C1 segment of cervical spinal cord (tissue), 14 donors: Measurements from ENCODE around the gene TRMT1.

Experiments
- DNase-seq, 14 donors: peaks; one replicate each; lab custom pipeline; 2025; lab: John Stamatoyannopoulos, UW

Gene TRMT1

DNA sequence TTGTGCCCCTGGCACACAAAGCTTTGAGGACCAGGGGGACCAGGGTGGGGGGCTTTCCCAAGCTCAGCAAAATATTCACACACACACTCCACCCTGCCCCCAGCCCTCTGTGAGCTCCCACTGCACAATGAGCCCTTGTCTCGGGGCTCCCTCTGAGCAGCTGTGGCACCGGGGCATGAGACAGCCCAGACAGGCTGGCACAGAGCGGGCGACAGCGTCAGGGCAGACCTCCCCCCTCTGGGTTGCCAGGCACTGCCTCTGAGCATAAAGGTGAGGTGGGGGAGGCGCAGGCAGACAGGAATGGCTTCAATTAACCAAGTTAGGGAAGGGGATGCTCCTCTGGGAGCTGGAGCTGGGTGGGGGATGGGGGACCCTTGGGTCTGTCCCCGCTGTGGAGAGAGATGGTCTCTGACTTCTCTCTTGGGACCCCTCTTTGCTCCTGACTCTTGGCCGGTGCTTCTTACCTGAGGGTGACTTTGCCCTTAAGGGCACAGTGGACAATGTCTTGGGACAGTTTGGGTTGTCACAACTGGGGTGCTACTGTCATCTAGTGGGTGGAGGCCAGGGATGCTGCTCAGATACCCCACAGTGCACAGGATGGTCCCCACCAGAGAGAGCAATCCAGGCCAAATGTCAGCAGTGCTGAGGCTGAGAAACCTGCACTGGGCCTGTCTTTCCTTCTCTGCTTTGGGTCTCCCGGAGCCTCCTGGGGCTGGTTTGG, 44.2 kb downstream of the TRMT1 start:
- peak in 13 of 14 donors; percentile 58 to 95 (median 84) for DNase-seq

DNA sequence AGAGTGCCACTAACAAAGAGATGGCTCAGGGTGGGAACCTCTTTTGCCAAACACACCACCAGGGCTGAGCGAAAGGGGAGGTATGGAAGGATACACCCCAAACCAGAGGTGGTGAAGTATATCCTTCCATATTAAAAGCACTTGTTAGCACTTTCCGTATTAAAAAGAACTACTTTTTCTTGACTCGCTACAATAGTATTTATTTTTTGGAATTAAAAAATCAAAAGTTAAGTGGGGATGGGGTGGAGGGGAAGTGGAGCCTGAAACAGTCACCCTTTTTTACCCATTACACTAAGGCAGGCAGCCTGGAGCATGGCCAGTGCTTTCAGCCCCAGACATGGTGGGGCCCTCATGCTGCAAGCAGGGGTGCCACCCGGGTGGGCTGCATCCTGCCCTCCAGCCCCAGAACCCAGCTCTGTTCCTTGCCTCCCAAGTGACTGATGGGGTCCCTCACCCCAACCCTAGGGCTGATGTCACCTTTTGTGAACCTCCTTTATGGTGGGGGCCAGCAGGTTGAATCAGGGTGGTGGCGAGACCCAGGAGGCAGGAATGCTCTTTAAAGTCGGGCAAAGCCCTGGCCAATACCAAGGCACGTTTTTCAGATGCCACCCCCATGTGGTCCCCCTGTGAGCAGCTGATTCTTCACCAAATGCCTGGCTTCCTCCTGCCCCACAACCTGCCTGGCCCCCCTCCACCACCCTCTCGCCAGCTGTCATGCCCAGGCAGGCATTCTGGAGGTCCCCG, 44.9 kb downstream of the TRMT1 start:
- peak in 1 of 14 donors; percentile 61 for DNase-seq

- peak in 8 of 14 donors; percentile 38 to 87 (median 75) for DNase-seq
Observed at GRCh38 chr19:13070425-13071140, 46.0 kb downstream of the TRMT1 start.

- DNase-seq, result peak in 4 of 14 donors; percentile 34 to 55 (median 44)
Observed at GRCh38 chr19:13069415-13070359, 46.9 kb downstream of the TRMT1 start.

- DNase-seq, result peak in 8 of 14 donors; percentile 38 to 89 (median 66)
Observed at GRCh38 chr19:13068085-13068846, 48.3 kb downstream of the TRMT1 start.

- no peak for DNase-seq
Observed at GRCh38 chr19:13066933-13067807, 49.4 kb downstream of the TRMT1 start.

GRCh38 chr19:13066226-13066625, 50.3 kb downstream of the TRMT1 start:
- DNase-seq, result no peak

DNA sequence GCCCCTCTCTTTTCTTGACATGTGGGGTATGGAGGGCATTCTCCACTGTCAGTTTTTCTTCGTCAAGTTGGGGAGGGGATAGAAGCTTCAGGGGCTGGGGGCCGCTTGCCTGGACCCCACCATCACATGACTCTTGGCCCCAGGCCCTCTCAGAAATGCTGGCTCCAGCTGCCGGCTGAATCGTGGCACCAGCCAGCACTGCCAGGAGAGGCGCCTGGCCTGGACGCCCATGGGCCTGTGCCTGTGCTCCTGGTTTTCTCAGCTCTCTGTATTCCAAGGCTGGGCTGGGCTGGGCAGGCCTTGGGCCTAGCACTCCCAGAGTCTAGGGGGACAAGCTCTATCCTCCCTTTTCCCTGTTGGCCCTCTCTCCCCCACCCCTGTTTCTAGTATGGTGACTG, 52.4 kb downstream of the TRMT1 start:
- DNase-seq, result peak in 4 of 14 donors; percentile 26 to 75 (median 62)

GRCh38 chr19:13063461-13064091, 53.0 kb downstream of the TRMT1 start:
- peak in 6 of 14 donors; percentile 33 to 75 (median 64) for DNase-seq

DNA sequence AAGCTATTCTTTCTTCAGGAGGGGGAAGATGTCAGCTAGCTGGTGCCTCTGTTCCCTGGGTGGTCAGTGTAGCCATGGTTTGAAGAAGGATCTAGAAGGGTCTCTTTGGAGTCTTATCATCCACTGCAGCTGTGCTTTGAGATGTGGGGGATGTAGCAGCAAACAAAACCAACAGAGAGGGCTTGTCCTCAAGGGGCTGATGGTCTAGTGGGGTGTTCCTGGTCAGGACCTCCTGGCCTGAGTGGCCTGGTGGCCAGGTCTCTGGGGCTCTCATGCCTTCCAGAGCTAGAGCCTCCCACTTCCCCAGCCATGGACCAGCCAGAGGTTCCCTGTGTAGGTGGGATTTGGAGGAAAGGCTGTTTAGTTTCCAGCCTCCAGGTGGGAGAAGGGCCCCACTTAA, 54.2 kb downstream of the TRMT1 start:
- no peak for DNase-seq

GRCh38 chr19:13060964-13061927, 55.3 kb downstream of the TRMT1 start:
- peak in 12 of 14 donors; percentile 60 to 87 (median 76) for DNase-seq

- peak in 5 of 14 donors; percentile 28 to 67 (median 55) for DNase-seq
Observed at GRCh38 chr19:13060233-13060963, 56.1 kb downstream of the TRMT1 start.

DNA sequence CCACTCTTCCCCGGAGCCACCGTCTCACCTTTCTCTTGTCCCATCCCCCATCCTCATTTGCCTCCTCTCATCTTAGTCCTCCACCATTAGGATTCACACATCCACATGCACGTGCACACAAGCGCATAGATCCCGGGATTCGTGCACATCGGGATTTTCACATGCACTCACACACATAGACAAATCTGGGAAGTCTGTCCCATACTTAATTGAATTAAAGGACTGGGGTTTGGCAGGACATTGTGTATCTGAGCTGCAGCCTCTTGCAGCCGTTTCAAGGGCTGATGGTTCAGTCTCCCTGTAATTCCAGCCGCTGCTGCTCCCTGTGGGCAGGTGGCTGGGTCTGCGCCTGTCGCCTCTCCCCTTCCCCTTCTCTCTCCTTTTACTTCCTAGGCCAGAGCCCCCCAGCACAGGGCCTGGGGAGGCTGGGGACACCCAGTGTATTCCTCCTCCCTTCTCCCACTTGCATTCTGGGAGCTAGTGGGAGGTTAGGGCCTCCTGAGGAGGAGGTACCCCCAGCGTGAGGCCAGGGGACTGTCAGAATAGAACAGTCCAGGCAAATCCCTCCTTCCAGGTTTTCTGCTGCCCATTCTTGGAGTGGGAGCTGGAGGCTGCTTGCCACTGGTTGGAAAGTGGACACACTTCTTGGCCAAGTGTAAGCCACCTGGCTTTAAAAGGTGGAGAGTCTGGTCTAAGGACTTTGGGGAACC, 57.4 kb downstream of the TRMT1 start:
- DNase-seq, result no peak

- DNase-seq, result no peak
Observed at GRCh38 chr19:13057744-13058143, 58.8 kb downstream of the TRMT1 start.

GRCh38 chr19:13057147-13057572, 59.4 kb downstream of the TRMT1 start:
- DNase-seq, result no peak

- DNase-seq, result peak in 1 of 14 donors; percentile 10
Observed at GRCh38 chr19:13056052-13056660, 60.4 kb downstream of the TRMT1 start.
